Occipital lobe (tissue), 2 donors: ENCODE data around the gene RAP1A. TPM values are rescaled to one million over a fixed set of nuclear protein-coding genes. Genes with fewer than 3 reads are reported as not detected.

ENCODE experiments used
- DNase-seq: peaks from one replicate; lab custom pipeline; 2025; lab: John Stamatoyannopoulos, UW
- total RNA-seq: library from RNA; depleted of rRNA; stranded (reverse); fragments of >200 nt; gene quantifications from one replicate; pipeline ENCODE4 v1.2.3, GENCODE V29; 2014

The RAP1A gene
- 31.0 TPM for total RNA-seq

DNA sequence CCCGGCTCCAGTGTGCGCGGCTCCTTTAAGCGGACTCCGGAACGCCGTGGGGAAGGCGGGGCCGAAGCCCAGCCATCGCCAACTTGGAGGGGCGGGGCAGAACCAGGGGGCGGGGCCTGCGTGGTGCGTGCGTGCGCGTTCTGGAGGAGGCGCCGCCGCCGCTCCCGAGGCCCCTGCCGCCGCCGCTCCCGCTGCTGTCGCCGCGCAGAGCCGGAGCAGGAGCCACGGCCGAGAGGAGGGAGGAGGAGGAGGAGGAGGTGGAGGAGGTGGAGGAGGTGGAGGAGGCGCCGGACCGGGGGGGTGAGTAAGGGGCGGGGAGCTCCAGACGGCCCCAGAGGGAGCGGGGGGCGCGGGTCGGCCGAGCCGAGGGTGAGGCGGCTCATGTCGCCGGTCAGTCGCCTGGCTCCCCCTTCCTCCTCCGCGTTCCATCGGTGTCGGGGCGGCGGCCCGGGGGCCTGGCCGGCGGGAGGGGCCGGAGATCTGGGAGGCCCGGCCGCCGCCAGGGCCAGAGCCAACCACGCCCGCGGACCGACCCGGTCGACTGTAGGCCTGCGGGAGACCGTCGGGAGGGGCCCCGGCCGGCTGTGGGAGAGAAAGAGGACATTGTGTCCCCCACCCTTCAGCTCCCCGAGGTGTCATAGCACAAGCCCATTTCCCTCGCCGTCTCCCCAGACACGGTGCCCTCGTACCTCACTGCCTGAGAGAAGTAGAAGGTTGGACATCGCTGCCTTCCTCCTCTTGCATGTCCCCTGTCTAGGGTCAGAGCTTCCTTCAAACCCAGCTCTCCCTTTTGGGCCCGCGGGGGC, at the start of gene RAP1A:
TSS of gene RAP1A (plus strand) at position 155 of the 806 bp plus-strand sequence. CDS start 71,572 bp downstream, outside the sequence.
- DNase-seq = peak; percentile 93

DNA sequence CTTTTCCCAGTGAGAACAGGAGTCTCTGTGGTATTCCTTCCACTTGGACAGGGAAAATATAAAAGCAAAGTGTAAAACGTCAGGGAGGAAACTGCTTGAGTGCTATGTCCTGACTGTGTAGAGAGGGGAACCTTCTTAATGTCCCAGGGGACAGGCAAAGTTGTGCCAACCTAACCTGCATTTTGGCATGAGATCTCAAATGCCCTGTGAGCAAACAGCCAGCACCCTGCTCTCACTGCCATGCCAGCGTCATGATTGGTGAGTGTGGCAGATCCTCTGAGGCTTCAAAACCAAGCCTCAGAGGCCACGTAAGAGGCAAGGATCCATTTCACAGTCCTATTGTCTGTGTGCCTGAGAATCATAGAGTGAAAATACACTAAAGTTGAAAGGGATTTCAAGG, 49.7 kb upstream of the RAP1A start:
- no peak for DNase-seq

- DNase-seq = no peak
Observed at GRCh38 chr1:111570781-111571181, 48.8 kb upstream of the RAP1A start.

DNA sequence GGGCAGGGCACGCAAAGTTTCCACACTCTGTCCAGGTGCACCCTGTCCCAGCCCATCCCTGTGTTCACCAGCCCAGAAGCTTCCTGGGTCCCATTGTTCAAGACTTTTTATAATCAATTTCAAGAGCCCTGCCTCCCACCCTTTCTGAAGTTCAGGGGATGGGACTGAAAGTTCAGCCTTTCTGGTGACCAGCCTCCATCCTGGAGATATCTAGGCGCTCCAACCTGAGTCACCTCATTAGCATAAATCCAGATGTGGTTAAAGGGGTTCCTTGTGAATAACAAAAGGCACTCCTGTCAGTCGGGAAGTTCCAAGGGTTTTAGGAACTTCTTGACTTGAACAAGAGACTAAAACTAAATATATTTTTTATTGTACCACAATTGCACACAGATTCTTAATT, 48.4 kb upstream of the RAP1A start:
- no peak for DNase-seq

DNA sequence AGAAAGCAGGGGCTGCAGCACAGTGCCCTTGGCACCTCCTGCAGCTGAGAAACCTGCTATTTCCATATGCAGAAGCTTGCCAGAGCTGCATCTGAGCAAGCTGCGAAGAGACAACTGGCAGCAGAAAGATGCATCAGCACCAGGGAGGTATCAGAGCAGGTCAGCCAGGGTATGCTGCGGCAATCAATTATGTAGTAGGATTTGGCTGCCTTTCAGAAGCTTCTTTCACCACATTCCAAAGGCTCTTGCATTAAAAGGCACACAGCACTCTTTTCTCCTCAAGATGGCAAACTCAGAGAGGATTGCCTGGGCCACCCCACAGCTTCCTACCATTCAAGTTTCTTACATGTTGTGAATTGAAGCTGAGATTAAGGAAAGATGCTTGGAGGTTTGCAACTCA, 47.6 kb upstream of the RAP1A start:
- no peak for DNase-seq

DNA sequence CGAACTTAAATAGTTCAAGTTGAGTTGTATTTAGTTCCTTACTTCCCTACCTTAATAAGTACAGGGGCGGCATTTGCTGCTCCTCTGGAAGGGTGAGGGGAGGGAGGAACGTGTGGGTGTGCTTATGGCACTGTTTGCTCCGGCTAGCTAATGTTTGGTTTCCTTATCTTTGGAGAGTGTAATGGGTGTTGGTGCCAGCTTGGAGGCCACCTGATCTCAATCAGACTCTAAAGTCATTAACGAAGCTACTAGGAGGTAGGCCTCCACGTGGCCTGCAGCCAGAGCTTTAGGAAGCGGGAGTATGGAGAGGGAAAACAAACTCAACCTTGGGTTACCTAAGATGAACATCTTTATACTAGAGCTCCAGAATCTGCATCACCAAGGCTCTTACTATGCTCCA, 43.0 kb upstream of the RAP1A start:
- DNase-seq = no peak

DNA sequence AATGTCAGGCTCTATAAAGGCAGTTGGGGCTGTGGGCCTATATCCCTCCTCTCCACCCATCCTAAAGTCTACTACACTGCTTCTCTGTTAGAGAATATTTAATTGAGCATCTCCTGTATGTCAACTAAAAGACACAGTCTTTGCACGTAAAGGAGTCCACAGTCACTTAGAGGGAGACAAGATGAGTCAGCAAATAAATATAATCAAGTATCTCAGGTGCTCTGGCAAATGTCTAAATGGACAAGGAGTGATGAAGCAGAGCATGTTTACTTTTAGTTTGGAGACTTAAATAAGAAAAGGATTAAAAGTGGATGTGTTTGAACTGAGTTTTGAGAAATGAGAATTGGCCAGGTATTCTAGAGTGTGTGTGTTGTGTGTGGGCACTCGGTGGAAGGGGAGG, 41.8 kb upstream of the RAP1A start:
- DNase-seq = no peak

GRCh38 chr1:111581166-111581565, 38.4 kb upstream of the RAP1A start:
- no peak for DNase-seq

DNA sequence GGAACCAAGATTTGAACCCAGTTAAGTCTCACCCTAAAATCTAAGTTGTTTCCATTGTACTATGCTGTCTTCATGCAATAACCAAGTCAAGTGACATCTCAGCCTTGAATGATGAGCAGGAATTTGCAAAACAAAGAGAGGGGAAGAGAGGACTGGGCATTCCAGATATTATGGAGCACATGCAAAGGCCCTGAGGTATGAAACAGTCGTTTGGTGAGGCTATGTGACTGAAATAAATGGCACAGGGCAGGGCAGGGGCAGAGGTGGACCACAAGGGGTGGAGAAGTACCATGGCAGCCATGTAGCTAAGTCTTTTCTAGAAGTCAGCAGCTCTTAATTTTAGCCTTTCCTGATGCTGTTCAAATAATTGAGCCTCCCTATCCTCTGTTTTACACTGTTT, 37.6 kb upstream of the RAP1A start:
- DNase-seq = no peak

DNA sequence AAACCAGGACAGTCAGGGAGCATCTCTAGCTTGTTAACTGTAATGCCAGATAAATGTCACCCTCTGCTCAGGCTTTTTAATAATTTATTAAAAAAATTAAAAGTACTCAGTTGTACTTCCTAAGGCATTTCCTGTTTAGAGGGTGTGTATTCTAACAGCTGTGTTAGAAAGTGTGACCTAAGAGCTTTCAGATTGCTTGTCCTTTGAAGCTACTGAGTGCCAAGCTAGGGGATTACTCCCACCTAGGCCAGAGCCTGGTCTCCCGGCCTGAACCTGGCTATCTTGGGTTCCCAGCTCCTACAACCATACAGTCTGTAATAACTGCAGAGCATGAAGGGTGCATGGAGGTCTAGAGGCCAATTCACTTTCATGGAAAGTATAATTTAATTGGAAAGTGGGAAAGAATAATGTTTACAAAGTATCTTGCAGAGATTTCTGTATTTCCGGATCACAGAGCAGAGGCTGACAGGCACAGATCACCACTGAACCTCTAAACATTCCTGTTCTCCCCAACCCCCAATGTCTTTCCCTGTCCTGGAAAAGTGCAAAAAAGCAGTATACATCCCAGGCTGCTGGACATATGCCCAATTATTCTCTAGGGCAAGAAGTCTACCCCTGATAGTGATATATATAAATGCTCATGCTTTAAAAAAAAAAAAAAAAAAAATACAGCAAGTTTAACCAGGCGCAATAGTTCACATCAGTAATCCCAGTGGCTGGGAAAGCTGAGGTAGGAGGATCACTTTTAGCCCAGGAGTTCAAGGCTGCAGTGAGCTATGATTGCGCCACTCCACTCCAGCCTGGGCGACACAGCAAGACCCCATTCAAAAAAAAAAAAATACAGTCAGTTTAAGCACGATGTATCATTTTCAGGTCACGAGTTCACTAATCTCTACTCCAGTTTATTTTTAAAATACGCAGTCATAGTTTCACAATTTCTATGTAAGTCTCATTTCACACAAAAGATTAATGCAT, 36.7 kb upstream of the RAP1A start:
- no peak for DNase-seq

GRCh38 chr1:111585447-111586086, 34.0 kb upstream of the RAP1A start:
- no peak for DNase-seq

- DNase-seq = no peak
Observed at GRCh38 chr1:111586112-111586511, 33.5 kb upstream of the RAP1A start.

DNA sequence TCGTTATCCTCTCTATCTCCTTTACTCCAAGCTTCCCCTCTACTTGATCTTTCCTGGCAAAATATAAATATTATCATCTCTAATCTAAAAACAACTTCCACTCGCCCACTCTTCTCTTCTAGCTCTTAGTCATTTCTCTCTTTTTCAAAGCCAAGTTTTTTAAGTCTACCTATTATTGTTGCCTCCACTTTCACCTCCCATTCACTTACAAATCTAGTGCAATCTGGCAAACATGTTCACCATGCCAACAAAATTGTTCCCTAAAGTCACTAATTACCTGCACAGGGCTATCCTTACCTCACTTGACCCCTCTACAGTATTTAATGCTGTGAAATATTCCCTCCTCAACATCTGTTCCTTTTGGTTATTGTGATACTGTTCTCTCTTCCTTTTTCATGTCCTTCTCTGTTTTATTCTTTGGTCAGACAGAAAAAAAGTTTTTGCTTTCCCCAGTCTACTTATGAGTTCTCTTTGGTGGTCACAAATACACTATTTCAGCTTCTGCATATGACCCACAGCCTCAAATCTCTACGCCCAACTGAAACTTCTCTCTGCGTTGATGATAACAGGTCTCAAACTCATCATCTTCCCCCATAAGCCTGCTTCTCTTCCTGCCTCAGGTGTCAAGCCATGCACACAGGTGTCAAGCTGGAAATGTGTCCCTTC, 31.9 kb upstream of the RAP1A start:
- no peak for DNase-seq

DNA sequence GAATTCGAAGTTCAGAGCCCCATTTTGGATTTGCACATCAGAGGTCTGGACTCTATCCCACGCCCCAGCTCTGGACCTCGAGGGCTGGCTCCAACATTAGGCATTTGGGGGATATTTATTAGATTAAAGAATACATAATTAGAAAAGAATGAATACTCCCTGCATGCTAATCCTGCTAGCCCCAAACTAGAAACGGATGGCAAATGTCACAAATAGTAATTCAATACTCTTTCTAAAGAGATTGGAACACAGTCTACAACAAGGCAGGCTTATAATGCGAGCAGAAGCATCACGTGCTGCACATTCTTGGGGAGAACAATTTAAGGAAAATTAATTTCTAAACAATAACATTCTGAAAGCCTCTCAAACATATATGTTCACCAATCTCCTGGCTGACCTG, 27.7 kb upstream of the RAP1A start:
- DNase-seq = no peak

GRCh38 chr1:111592389-111593361, 26.9 kb upstream of the RAP1A start:
- peak; percentile 71 for DNase-seq

GRCh38 chr1:111593403-111594305, 25.9 kb upstream of the RAP1A start:
- no peak for DNase-seq

DNA sequence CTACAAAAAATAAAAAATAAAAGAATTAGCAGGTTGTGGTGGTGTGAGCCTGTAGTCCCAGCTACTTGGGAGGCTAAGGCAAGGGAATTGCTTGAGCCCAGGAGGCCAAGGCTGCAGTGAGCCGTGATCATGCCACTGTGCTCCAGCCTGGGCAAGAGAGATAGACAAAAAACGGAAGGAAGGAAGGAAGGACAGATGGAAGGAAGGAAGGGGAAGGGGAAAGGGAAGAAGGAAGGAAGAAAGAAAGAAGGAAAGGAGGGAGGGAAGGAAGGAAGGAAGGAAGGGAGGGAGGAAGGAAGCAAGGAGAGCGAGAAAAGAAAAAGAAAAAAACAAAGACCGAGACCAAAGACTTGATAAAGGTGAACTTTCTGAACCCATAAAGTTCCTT, 25.3 kb upstream of the RAP1A start:
- DNase-seq = no peak

- DNase-seq = no peak
Observed at GRCh38 chr1:111595807-111596206, 23.8 kb upstream of the RAP1A start.

GRCh38 chr1:111596499-111596898, 23.1 kb upstream of the RAP1A start:
- no peak for DNase-seq
